ENCODE data around the gene UBE2J1.

The UBE2J1 gene

GRCh38 chr6:89286516-89286915, 66.0 kb downstream of the UBE2J1 start:
- DNase-seq: no peak

GRCh38 chr6:89284963-89285735, 67.4 kb downstream of the UBE2J1 start:
- DNase-seq: no peak

DNA sequence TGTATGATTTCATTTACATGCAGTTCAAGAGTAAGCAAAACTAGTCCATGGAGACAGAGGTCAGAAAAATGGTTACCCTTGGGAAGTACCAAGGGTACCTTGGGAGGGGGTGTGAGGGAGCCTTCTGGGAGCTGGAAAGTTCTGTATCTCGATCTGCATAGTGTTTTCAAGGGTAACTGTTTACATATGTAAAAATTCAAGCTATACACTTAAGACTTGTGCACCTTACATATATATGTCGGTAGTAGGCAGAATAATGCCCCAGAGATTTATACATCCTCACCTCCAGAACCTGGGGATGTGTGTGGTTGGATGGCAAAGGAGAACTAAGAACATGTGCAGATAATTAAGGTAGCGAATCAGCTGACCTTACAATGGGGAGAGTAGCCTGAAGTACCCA, 68.4 kb downstream of the UBE2J1 start:
- no peak for DNase-seq

DNA sequence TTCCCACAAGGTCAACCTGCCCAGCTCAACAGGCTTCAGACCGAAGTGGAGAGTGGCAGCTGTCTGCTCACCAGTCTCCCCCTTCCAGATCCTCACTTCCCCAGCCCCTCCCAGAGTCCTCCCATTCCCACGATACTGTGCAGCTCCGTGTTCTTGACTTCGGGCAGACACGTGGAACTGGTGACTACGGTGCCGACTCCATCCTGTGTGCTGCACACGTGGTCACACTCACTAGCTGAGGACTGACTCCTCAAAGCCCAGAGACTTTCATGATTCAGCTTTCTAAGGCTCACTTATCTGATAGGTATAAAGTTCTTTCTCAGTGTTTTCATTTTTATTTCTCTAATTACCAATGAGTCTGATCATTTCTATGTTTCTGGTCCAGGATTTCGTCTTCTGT, 69.8 kb downstream of the UBE2J1 start:
- DNase-seq: no peak

DNA sequence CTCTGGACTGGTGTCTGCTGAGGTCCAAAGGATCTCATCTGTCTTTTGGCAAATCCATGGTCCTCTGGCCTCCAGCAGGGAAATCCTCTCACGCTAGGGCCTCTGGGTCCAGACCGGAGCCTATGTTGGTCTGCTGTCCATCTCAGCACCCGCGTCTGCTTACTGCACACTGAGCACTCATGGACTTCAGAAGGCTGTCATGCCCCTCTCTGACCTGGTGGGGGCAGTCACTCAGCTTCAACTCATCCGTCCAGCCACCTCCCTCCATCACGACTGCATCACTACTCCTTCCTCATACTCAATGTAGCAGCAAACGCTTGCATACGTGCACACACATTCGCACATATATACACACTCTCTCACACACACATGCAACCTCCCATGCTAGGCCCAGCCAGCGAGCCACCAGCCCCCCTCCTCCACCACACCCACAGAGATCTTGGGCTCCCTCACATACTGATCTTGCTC, 70.7 kb downstream of the UBE2J1 start:
- DNase-seq: peak; percentile 46

DNA sequence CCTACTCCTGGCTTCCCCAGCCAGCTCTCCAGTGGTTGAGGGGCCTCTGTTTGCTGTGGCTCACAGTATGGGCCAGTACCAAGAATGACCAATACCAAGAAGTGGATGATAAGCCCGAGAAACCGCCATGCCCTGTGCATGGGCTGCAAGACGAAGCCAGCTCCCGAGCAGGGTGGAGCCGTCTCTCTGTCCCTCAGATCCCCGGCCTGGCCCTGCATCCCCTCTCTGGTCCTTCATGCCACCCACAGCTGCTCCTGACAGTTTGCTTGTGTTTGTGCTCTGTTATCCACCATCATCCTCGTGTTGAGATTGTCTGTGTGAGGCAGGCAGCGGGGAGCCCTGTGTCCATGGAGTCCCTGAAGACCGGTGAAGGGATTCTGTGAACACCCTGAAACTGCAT, 73.6 kb downstream of the UBE2J1 start:
- DNase-seq: no peak
